Mammary epithelial cell (primary cell): ENCODE measurements around the gene MPZL1.

Source experiments
- EZH2 ChIP-seq: IDR thresholded peaks from 2 replicates; pipeline ENCODE4 v1.6.1; 2012; ENCODE audit warnings: low read length, inconsistent platforms, borderline replicate concordance
- TF ChIP-seq, protein P1 (sequence below), 2 donors: IDR thresholded peaks in 1 of 2; conservative IDR thresholded peaks in 1 of 2; 2 replicates each; pipeline ENCODE4 v1.5.1; 2011 to 2012; ENCODE audit warnings: inconsistent platforms in 2 of 2, low read length in 2 of 2, mild to moderate bottlenecking in 2 of 2, control low read depth in 1 of 2, low read depth in 1 of 2; ENCODE audit not compliant: insufficient read depth in 1 of 2; ENCODE audit errors: extremely low read depth in 1 of 2

DNA sequence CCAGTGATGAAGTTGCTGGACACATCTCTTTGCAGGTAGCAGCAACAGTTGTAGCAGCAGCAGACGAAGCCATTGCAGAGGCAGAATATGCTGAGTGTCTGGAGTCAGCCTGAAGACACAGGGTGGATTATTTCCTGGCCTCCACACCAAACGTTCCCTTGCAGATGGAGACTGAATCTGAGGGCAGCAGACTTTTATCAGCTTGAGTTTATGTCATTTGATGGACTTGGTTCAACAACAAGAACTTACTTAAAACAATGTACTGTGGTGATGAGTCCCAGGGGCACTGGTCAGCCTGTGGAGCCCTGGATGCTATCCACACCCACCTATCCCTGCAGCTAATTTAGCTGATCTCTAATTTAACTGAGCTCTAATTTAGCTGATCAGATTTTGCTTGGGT, 17.1 kb upstream of the MPZL1 start:
- TF ChIP-seq, protein P1, sequence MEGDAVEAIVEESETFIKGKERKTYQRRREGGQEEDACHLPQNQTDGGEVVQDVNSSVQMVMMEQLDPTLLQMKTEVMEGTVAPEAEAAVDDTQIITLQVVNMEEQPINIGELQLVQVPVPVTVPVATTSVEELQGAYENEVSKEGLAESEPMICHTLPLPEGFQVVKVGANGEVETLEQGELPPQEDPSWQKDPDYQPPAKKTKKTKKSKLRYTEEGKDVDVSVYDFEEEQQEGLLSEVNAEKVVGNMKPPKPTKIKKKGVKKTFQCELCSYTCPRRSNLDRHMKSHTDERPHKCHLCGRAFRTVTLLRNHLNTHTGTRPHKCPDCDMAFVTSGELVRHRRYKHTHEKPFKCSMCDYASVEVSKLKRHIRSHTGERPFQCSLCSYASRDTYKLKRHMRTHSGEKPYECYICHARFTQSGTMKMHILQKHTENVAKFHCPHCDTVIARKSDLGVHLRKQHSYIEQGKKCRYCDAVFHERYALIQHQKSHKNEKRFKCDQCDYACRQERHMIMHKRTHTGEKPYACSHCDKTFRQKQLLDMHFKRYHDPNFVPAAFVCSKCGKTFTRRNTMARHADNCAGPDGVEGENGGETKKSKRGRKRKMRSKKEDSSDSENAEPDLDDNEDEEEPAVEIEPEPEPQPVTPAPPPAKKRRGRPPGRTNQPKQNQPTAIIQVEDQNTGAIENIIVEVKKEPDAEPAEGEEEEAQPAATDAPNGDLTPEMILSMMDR (conservative IDR thresholded peaks at IDR 0.05 in 1 of 2, IDR thresholded peaks at IDR 0.05 in 1 of 2; ENCODE audit: extremely low read depth in 1 of 2, insufficient read depth in 1 of 2, low read depth in 1 of 2, low read length in 2 of 2), result no peak
- no peak for TF ChIP-seq EZH2
